Keratinocyte (primary cell): ENCODE results near the gene PRRC2B. TPM values are rescaled to one million over a fixed set of nuclear protein-coding genes. Genes with fewer than 3 reads are reported as not detected.
A peak's percentile ranks its signal among the peaks of the same experiment; 100 is the strongest.

Experiments
- DNase-seq: peaks from one replicate; pipeline ENCODE4 v3.0.0-alpha.2; 2011; ENCODE audit warnings: low read depth, missing footprints, low spot score
- FAIRE-seq: peaks from 2 replicates; lab custom pipeline; 2011; peaks lifted over from hg19 to GRCh38; lab: Jason Lieb, UNC
- H2AFZ ChIP-seq: 2 replicates; pipeline ENCODE4 v1.6.0; 2012; ENCODE audit warnings: low read length, control low read depth, inconsistent platforms; ENCODE audit not compliant: control insufficient read depth
- H3K27ac ChIP-seq: 2 replicates; pipeline ENCODE4 v1.5.1; 2011; ENCODE audit warnings: low read length; ENCODE audit not compliant: control insufficient read depth, insufficient read depth
- H3K27me3 ChIP-seq: 3 replicates; pipeline ENCODE4 v1.6.0; 2011; ENCODE audit warnings: low read length; ENCODE audit not compliant: control insufficient read depth, insufficient read depth; ENCODE audit errors: extremely low read depth
- H3K36me3 ChIP-seq, 2 experiments: 2 replicates in 1 of 2; 3 replicates in 1 of 2; pipeline ENCODE4 v1.5.1; 2011; ENCODE audit warnings: low read length in 2 of 2, mild to moderate bottlenecking in 1 of 2; ENCODE audit not compliant: control insufficient read depth in 2 of 2, insufficient read depth in 2 of 2; ENCODE audit errors: extremely low read depth in 1 of 2
- H3K4me1 ChIP-seq: 3 replicates; pipeline ENCODE4 v1.5.1; 2011; ENCODE audit warnings: low read length; ENCODE audit not compliant: control insufficient read depth, insufficient read depth; ENCODE audit errors: extremely low read depth
- H3K4me2 ChIP-seq: 3 replicates; pipeline ENCODE4 v1.6.0; 2011; ENCODE audit warnings: low read depth, low read length; ENCODE audit not compliant: control insufficient read depth, insufficient read depth; ENCODE audit errors: extremely low read depth
- H3K4me3 ChIP-seq, 3 experiments: fragments of 200-600 bp in 1 of 3; sonication (generic) in 1 of 3; 2 replicates in 2 of 3; 3 replicates in 1 of 3; pipeline ENCODE4 v1.5.1; 2011 to 2016; ENCODE audit warnings: low read length in 3 of 3, mild to moderate bottlenecking in 3 of 3, control low read depth in 2 of 3, inconsistent platforms in 1 of 3, low read depth in 1 of 3, mixed read lengths in 1 of 3, mixed run types in 1 of 3, moderate library complexity in 1 of 3; ENCODE audit not compliant: control insufficient read depth in 2 of 3, insufficient read depth in 2 of 3; ENCODE audit errors: extremely low read depth in 1 of 3
- H3K79me2 ChIP-seq: 2 replicates; pipeline ENCODE4 v1.6.0; 2012; ENCODE audit warnings: low read length; ENCODE audit not compliant: control insufficient read depth, insufficient read depth
- H3K9ac ChIP-seq: 3 replicates; pipeline ENCODE4 v1.6.0; 2011; ENCODE audit warnings: low read length; ENCODE audit not compliant: control insufficient read depth, insufficient read depth; ENCODE audit errors: extremely low read depth
- H3K9me1 ChIP-seq: 3 replicates; pipeline ENCODE4 v1.6.0; 2011; ENCODE audit warnings: low read length; ENCODE audit not compliant: control insufficient read depth, insufficient read depth; ENCODE audit errors: extremely low read depth
- H3K9me3 ChIP-seq: 2 replicates; pipeline ENCODE4 v1.5.1; 2012; ENCODE audit warnings: low read depth, low read length; ENCODE audit not compliant: control insufficient read depth
- H4K20me1 ChIP-seq: 3 replicates; pipeline ENCODE4 v1.6.0; 2011; ENCODE audit warnings: low read length; ENCODE audit not compliant: control insufficient read depth, insufficient read depth; ENCODE audit errors: extremely low read depth
- CTCF ChIP-seq, 3 experiments: IDR thresholded peaks in 1 of 3; conservative IDR thresholded peaks in 1 of 3; optimal IDR thresholded peaks in 1 of 3; 2 replicates in 2 of 3; 3 replicates in 1 of 3; pipeline versions ENCODE3 to v1.5.1; 2011; ENCODE audit warnings: low read length in 3 of 3, mild to moderate bottlenecking in 3 of 3, moderate library complexity in 2 of 3, control low read depth in 1 of 3, inconsistent platforms in 1 of 3; ENCODE audit not compliant: insufficient read depth in 2 of 3; ENCODE audit errors: extremely low read depth in 1 of 3
- EZH2 ChIP-seq: IDR thresholded peaks from one replicate; pipeline ENCODE4 v1.6.1; 2012; ENCODE audit warnings: inconsistent platforms, mild to moderate bottlenecking, low read length, moderate library complexity
- dilution Hi-C: fragments of 300-500 bp; cut with MboI; formaldehyde crosslinking; loops from one replicate; pipeline ENCODE4 v1.7.0; 2020; ENCODE audit warnings: low sequenced_read_pairs; ENCODE audit not compliant: extremely low pct_ligation_motif_present
- polyA plus RNA-seq, 5 experiments: library from polyadenylated mRNA; depleted of rRNA in 3 of 5; stranded (reverse) in 3 of 5; stranded (forward) in 1 of 5; unstranded in 1 of 5; fragments of >200 nt; gene quantifications; 1 replicate in 1 of 5; 2 replicates in 3 of 5; 3 replicates in 1 of 5; pipeline versions ENCODE4 v1.2.1 to v1.2.3, GENCODE V29; 2011 to 2012; ENCODE audit warnings: missing spikeins in 2 of 5, low read depth in 1 of 5, low replicate concordance in 1 of 5

The PRRC2B gene
- polyA plus RNA-seq, 1 donor (not counting 4 experiments of a cell fraction or from before 2014, with no cell fraction given): 20.8 TPM

- H3K27me3 ChIP-seq: no peaks in the 10 kb centered on the region
- H2AFZ ChIP-seq: no peak overlapping the region
- DNase-seq (no peak), FAIRE-seq (no peak)
- H3K9me3 ChIP-seq: no peaks in the 10 kb centered on the region
- peaks cover 11 to 13% of the 10 kb centered on the region in 2 experiments for H3K36me3 ChIP-seq
- no peak overlapping the region for H3K4me3 ChIP-seq
- H4K20me1 ChIP-seq: peaks cover 72% of the 10 kb centered on the region
- dilution Hi-C loops: no loop called here
- H3K9ac ChIP-seq: no peak overlapping the region
- no peak for TF ChIP-seq EZH2
- no peak for TF ChIP-seq CTCF (optimal IDR thresholded peaks at IDR 0.05 in 1 of 3, IDR thresholded peaks at IDR 0.05 in 1 of 3, conservative IDR thresholded peaks at IDR 0.05 in 1 of 3; ENCODE audit: extremely low read depth in 1 of 3, insufficient read depth in 2 of 3, low read length in 3 of 3)
- H3K27ac ChIP-seq: no peak overlapping the region
- H3K79me2 ChIP-seq: peaks cover 97% of the 10 kb centered on the region
- peaks cover 19% of the 10 kb centered on the region for H3K9me1 ChIP-seq
- H3K4me2 ChIP-seq: peak overlapping the region; percentile 19
- H3K4me1 ChIP-seq: peaks cover 37% of the 10 kb centered on the region
These were observed 23.6 kb downstream of the PRRC2B start for GRCh38 chr9:131417264-131418142.

GRCh38 chr9:131418143-131419025 is 24.5 kb downstream of the PRRC2B start:
- H3K4me1 ChIP-seq: peaks cover 46% of the 10 kb centered on the region

More at GRCh38 chr9:131418143-131419025, 24.5 kb downstream of the PRRC2B start:
- peak overlapping the region; percentile 49 for H3K27ac ChIP-seq
- no peak for FAIRE-seq
- no peak overlapping the region for H3K9ac ChIP-seq
- no peak for DNase-seq
- peaks cover 21% of the 10 kb centered on the region for H3K9me1 ChIP-seq
- H3K4me2 ChIP-seq: peak overlapping the region; percentile 19
- H3K79me2 ChIP-seq: peaks cover 90% of the 10 kb centered on the region
- H3K27me3 ChIP-seq: no peaks in the 10 kb centered on the region
- TF ChIP-seq CTCF (optimal IDR thresholded peaks at IDR 0.05 in 1 of 3, IDR thresholded peaks at IDR 0.05 in 1 of 3, conservative IDR thresholded peaks at IDR 0.05 in 1 of 3; ENCODE audit: extremely low read depth in 1 of 3, insufficient read depth in 2 of 3, low read length in 3 of 3) (no peak), EZH2 (no peak)
- dilution Hi-C loops: no loop called here
- no peak overlapping the region for H2AFZ ChIP-seq
- H3K9me3 ChIP-seq: no peaks in the 10 kb centered on the region
- peaks cover 76% of the 10 kb centered on the region for H4K20me1 ChIP-seq
- H3K36me3 ChIP-seq: peaks cover 9 to 11% of the 10 kb centered on the region in 2 experiments
- H3K4me3 ChIP-seq: no peak overlapping the region
